Inflammatory macrophage treated with lipopolysaccharide for 4 hours (primary cell): ENCODE measurements around the gene COX15.
"Not testable (repeated sequence)": the region's sequence is repeated elsewhere in the genome, so short reads cannot be mapped to it uniquely, and the experiment has no call there.

Experiments
- DNase-seq: peaks from one replicate; pipeline ENCODE4 v3.0.0-alpha.2; 2020

The COX15 gene

GRCh38 chr10:99732033-99732842, at the start of gene COX15, which contains the start of gene CUTC:
Gene COX15 (minus strand): TSS chr10:99732127. CDS start chr10:99732049, 78 bp downstream.
Gene CUTC (plus strand): TSS chr10:99732234. CDS start chr10:99732349, 115 bp downstream.
- DNase-seq = peak; percentile 98

DNA sequence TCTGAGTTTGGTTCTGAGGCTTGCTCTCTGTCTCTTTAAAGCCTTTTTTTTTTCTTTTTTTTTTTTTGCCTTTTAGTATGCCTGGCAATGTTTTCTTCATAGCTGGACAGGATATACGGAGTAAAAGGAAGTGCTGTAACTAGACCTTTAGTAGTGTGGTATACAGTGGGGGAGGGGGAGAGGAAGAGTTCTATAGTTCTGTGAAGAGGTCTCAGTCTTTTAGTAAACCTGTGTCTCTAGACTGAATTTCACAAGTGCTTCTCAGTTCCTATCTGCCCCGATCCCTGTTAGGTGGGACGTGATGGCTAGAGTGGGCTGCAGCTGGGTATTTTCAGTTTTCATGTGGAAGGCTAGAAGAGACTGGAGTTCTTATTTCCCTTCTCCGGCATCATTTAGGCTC, 47.4 kb upstream of the COX15 start:
- DNase-seq = peak; percentile 53

GRCh38 chr10:99777918-99778714, 46.2 kb upstream of the COX15 start:
- peak; percentile 19 for DNase-seq

- DNase-seq = peak; percentile 82
These were observed 43.9 kb upstream of the COX15 start for GRCh38 chr10:99775850-99776249.

- no peak for DNase-seq
These were observed 38.6 kb upstream of the COX15 start for GRCh38 chr10:99770408-99771045.

DNA sequence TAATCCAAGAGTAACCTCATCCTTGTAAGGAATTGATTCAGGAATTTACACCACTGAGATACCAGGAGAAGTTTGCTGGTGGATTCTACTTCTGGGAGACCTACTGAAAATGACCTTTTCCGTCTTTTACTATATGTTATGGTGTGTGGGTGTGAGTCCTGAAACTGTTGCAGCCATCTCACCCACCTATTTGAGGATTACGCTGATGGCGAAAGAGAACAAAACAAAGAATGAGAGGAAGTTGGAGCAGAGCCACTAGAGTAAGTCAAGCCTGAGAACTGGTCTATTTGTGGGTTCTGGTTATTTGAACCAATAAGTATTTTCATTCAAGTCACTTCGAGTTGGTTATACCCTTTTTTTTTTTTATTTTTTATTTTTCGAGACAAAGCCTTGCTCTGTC, 37.8 kb upstream of the COX15 start:
- DNase-seq = peak; percentile 43

- DNase-seq = no peak
These were observed 36.6 kb upstream of the COX15 start for GRCh38 chr10:99768556-99768955.

DNA sequence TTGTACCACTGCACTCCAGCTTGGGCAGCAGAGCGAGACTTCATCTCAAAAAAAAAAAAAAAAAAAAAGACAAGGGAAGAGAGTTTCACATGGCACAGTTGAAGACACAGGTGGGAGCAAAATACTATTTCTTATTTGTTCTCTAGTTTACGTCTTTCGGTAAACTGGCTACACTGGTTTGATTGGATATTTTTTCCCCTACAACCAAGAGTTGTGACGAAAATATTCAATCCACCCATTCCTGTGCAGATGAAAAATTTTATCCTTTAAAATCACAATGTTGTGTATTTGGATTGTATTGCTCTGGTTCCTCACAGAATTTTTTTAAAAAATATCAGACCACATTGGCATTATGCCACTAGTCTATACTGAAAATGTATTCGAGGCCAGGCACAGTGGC, 36.0 kb upstream of the COX15 start:
- no peak for DNase-seq

DNA sequence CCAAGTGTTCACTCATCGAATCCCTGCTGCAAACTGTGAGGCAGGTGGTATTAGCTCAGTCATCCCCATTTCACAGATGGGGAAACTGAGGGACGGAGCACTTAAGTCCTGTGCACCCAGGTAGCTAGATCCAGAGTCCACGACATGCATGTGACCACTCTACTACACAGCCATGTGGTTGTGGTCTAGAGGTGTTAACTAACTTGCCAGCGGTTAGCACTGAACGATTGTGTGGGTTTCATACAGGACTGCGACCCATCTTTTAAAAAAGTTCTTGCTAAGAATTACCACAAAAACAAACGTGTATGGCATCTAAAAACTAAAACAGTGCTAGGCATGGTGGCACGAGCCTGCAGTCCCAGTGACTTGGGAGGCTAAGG, 34.4 kb upstream of the COX15 start:
- DNase-seq = no peak

GRCh38 chr10:99765672-99766301, 33.9 kb upstream of the COX15 start:
- DNase-seq = no peak

- DNase-seq = no peak
These were observed 29.4 kb upstream of the COX15 start for GRCh38 chr10:99761365-99761764.

DNA sequence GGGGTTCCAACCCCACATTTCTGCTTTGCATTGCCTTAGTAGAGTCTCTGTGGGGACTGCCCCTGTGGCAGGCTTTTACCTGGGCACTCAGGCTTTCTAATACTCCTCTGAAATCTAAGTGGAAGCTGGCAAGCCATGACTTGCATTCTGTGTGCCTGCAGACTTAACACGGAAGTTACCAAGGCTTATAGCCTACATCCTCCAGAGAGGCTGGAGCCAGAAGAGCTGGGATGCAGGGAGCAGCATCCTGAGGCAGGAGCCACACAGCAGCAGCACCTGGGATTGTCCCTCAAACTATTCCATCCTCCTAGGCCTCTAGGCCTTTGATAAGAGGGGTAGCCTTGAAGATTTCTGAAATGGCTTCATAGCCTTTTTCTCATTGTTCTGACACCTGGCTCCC, 28.4 kb upstream of the COX15 start:
- no peak for DNase-seq

DNA sequence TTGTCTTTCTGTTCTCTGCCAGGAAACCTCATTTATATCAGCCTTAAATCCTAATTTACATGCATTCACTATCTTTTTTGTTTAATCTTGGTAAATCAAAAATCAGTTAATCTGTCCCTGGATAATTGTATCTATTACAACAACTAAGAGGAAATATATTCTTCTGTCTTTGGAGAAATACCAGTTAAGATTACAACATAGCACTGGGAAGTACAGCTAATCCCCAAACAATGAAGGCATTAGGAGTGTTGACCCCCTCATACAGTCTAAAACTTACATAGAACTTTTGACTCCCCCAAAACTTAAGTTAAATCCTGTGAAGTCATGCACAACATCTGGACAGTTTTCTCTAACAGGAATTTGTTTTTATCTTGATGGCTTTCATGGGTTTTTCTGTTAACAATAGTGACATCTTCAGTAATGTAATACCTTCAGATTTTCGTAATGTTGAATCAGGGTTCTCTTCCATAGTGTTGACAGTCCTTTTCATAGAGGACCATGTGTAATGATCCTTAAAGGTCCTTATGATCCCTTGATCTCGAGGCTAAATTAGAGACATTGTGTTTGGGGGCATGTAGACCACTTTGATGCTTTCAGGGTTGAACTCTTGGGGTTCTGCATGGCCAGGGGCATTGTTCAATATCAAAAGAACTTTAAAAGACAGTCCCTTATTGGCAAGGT, 26.4 kb upstream of the COX15 start:
- DNase-seq = no peak

DNA sequence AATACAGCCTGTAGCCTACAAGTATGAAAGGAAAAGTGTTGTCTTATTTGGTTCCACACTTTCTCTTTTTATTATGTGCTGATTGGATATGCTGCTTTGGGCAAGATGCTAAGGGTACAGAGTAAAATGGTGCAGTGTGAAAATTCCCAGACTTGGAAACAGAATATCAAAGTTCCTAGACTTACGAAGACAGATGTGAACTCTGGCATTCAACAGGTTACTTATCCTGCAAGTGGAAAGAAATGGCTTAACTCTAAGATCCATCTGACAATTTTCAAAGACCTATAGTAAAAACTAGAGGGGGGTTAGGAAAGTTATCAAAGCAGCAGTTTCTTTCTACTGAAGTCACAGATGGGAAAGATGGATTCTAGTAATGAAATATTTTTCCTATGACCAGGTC, 24.2 kb upstream of the COX15 start:
- DNase-seq = no peak

DNA sequence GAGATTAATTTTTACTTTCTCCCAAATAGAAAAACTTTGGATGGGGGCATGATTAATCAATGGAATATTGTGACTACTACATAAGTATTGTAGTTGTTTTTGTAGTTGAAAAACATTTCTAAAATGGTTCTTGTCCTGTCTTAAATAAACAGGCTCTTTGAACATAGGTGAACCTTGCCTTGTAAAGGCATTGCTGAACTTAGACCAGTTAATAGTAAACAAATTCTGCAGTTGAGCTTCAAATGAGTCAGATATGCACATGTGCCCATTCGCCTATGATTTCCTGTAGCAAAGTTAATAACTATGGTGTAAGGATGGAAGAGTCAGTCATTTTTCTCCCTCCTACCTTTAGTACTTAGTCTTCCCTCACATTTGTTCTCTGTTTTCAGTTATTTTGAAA, 22.7 kb upstream of the COX15 start:
- DNase-seq = no peak

- peak; percentile 66 for DNase-seq
These were observed 18.7 kb upstream of the COX15 start for GRCh38 chr10:99750641-99751040.

- no peak for DNase-seq
These were observed 17.0 kb upstream of the COX15 start for GRCh38 chr10:99748823-99749451.

DNA sequence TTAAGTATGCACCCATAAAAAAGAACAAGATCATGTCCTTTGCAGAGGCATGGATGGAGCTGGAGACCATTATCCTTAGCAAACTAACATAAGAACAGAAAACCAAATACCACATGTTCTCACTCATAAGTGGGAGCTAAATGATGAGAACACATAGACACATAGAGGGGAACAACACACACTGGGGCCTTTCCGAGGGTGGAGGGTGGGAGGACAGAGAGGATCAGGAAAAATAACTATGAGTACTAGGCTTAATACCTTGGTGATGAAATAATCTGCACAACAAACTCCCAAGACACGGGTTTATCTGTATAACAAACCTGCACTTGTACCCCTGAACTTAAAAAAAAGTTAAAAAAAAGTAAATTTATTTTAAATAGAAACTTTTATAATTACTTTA, 14.2 kb upstream of the COX15 start:
- DNase-seq = not testable (repeated sequence)

- no peak for DNase-seq
These were observed 11.9 kb upstream of the COX15 start for GRCh38 chr10:99743841-99744240.

- no peak for DNase-seq
These were observed 10.8 kb upstream of the COX15 start for GRCh38 chr10:99742701-99743100.

DNA sequence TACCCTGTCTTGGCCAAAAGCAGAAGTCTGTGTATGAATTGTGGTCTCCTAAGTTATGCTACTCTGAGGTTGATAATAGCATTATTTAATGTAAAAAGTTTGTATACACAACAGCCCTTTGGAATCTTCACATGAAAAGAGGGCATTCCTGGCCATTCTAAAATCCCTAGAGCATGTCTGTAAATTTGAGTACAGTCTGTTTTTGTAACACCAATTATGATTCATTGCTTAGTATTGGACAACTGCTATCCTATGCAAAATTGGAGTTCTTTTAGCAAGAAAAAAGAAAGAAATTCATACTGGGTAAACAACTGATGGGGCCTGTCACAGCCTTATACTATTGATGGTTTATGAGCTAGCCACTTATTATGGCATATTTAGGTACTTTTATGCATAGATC, 10.3 kb upstream of the COX15 start:
- no peak for DNase-seq

DNA sequence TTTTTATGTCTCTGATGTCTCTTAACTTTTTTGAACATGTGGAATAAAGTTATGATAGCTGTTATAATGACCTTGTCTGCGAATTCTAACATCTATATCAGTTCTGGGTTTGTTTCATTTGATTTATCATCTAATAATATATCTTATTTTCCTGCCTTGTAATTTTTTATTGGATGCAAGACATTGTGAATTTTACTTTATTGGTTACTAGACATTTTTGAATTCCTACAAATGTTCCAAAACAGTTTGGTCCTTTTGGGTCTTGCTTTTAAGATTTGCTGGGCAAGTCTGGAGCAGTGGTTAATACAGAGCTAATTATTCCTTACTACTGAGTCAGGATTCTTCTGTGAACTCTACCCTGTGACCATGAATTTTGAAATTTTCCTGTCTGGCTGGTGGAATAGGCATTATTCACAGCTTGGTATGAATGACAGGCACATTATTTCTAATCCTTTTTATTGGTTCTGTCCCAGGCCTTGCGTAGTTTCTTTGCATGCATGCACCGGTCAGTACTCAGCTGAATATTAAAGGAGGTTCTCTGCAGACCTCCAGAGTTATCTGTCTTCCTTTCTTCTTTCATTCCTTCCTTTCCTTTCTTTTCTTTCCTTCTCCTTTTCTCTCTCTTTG, 9.1 kb upstream of the COX15 start:
- no peak for DNase-seq
